Mesenchymal stem cell (in vitro differentiated cells and primary cell): ENCODE measurements around the gene SFT2D3.

ENCODE experiments used
- DNase-seq: peaks from one replicate; pipeline ENCODE4 v3.0.0-alpha.2; 2013
- H2AFZ ChIP-seq: one replicate; pipeline ENCODE4 v1.6.1; 2013; ENCODE audit warnings: low read depth, mild to moderate bottlenecking, control low read depth, inconsistent platforms, low read length, moderate library complexity
- H2AK5ac ChIP-seq: 2 replicates; pipeline ENCODE4 v1.6.1; 2013; ENCODE audit warnings: low read length, moderate library complexity, mild to moderate bottlenecking, inconsistent platforms; ENCODE audit not compliant: severe bottlenecking
- H2BK120ac ChIP-seq: one replicate; pipeline ENCODE4 v1.6.1; 2013; ENCODE audit warnings: low read depth, mild to moderate bottlenecking, inconsistent platforms, low read length, moderate library complexity
- H2BK12ac ChIP-seq, 2 experiments: one replicate each; pipeline ENCODE4 v1.6.1; 2013; ENCODE audit warnings: inconsistent platforms in 2 of 2, low read length in 2 of 2, mild to moderate bottlenecking in 2 of 2, moderate library complexity in 2 of 2, control low read depth in 1 of 2
- H2BK15ac ChIP-seq: one replicate; pipeline ENCODE4 v1.6.1; 2013; ENCODE audit warnings: mild to moderate bottlenecking, low read depth, inconsistent platforms; ENCODE audit not compliant: poor library complexity, severe bottlenecking
- H2BK5ac ChIP-seq: 2 replicates; pipeline ENCODE4 v1.6.1; 2013; ENCODE audit warnings: low read depth, mild to moderate bottlenecking, low read length, control low read depth, inconsistent platforms; ENCODE audit not compliant: poor library complexity, severe bottlenecking
- H3K14ac ChIP-seq, 2 experiments: one replicate each; pipeline ENCODE4 v1.6.1; 2013; ENCODE audit warnings: inconsistent platforms in 2 of 2, low read length in 2 of 2, control low read depth in 1 of 2, mild to moderate bottlenecking in 1 of 2, moderate library complexity in 1 of 2
- H3K18ac ChIP-seq, 2 experiments: one replicate each; pipeline ENCODE4 v1.6.1; 2013; ENCODE audit warnings: inconsistent platforms in 2 of 2, low read length in 2 of 2, control low read depth in 1 of 2, low read depth in 1 of 2, mild to moderate bottlenecking in 1 of 2
- H3K23ac ChIP-seq, 2 experiments: one replicate each; pipeline ENCODE4 v1.6.1; 2013; ENCODE audit warnings: inconsistent platforms in 2 of 2, low read length in 2 of 2, mild to moderate bottlenecking in 2 of 2, moderate library complexity in 2 of 2, control low read depth in 1 of 2
- H3K27ac ChIP-seq: 2 replicates; pipeline ENCODE4 v1.5.1; 2013; ENCODE audit warnings: mild to moderate bottlenecking, moderate library complexity, low read length, control low read depth, inconsistent platforms; ENCODE audit not compliant: poor library complexity, severe bottlenecking
- H3K27me3 ChIP-seq, 2 experiments: 2 replicates each; pipeline versions ENCODE4 v1.6.1 to v1.7.0; 2013; ENCODE audit warnings: low read length in 2 of 2, mild to moderate bottlenecking in 2 of 2, moderate library complexity in 2 of 2, control low read depth in 1 of 2, inconsistent platforms in 1 of 2; ENCODE audit not compliant: control insufficient read depth in 1 of 2, insufficient read depth in 1 of 2
- H3K36me3 ChIP-seq, 2 experiments: 2 replicates each; pipeline versions ENCODE4 v1.6.1 to v1.7.0; 2013; ENCODE audit warnings: low read length in 2 of 2, control low read depth in 1 of 2, inconsistent platforms in 1 of 2, low read depth in 1 of 2, mild to moderate bottlenecking in 1 of 2; ENCODE audit not compliant: insufficient read depth in 2 of 2, control insufficient read depth in 1 of 2
- H3K4ac ChIP-seq, 2 experiments: one replicate each; pipeline ENCODE4 v1.6.1; 2013; ENCODE audit warnings: inconsistent platforms in 2 of 2, low read length in 2 of 2, mild to moderate bottlenecking in 2 of 2, moderate library complexity in 2 of 2, control low read depth in 1 of 2, low read depth in 1 of 2
- H3K4me1 ChIP-seq: 2 replicates; pipeline ENCODE4 v1.6.1; 2013; ENCODE audit warnings: low read depth, low read length, control low read depth; ENCODE audit not compliant: control insufficient read depth, insufficient read depth
- H3K4me2 ChIP-seq: 2 replicates; pipeline ENCODE4 v1.6.1; 2013; ENCODE audit warnings: low read length, mild to moderate bottlenecking, inconsistent platforms; ENCODE audit not compliant: poor library complexity, severe bottlenecking
- H3K4me3 ChIP-seq, 2 experiments: 2 replicates each; pipeline versions ENCODE4 v1.5.1 to v1.7.0; 2013; ENCODE audit warnings: low read length in 2 of 2, mild to moderate bottlenecking in 2 of 2, control low read depth in 1 of 2, low read depth in 1 of 2; ENCODE audit not compliant: insufficient read depth in 1 of 2
- H3K79me1 ChIP-seq: replicated peaks from 2 replicates; pipeline ENCODE4 v1.6.1; 2013; ENCODE audit warnings: mild to moderate bottlenecking, control low read depth, low read length, inconsistent platforms; ENCODE audit not compliant: poor library complexity, severe bottlenecking
- H3K9ac ChIP-seq: 2 replicates; pipeline ENCODE4 v1.7.0; 2013; ENCODE audit warnings: mild to moderate bottlenecking, low read length, moderate library complexity
- H3K9me3 ChIP-seq: 2 replicates; pipeline ENCODE4 v1.7.0; 2013; ENCODE audit warnings: mild to moderate bottlenecking, low read length; ENCODE audit not compliant: control insufficient read depth
- H4K8ac ChIP-seq: one replicate; pipeline ENCODE4 v1.6.1; 2013; ENCODE audit warnings: inconsistent platforms, mild to moderate bottlenecking, low read length, moderate library complexity
- H4K91ac ChIP-seq: one replicate; pipeline ENCODE4 v1.6.1; 2013; ENCODE audit warnings: mild to moderate bottlenecking, low read length, inconsistent platforms
- WGBS: methylation state at CpG from one replicate; pipeline ENCODE4 v1.1.7; 2013; ENCODE audit warnings: mixed read lengths; 5-methylcytosine and 5-hydroxymethylcytosine counted together

The SFT2D3 gene

DNA sequence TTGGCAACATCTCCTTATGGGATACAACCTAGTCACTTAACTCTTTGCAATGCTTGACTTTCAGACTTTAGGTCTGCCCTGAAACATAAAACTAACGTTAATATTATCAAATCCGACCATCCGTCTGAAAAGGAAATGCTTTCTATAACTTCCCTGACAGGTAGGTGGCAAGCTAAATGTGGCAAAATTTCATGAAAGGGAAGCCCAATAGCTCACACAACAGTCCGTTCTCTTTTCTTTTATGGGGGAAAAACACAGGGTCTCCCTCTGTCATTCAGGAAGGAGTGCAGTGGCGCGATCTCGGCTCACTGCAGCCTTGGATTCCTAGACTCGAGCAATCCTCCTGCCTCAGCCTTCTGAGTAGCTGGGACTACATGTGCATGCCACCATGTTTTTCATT is 52.9 kb downstream of the SFT2D3 start:
- Histone ChIP-seq H3K18ac (no peak overlapping the region), H4K8ac (no peak overlapping the region), H3K27ac (no peak overlapping the region), H3K4me1 (peaks cover 2% of the 10 kb centered on the region), H3K4ac (no peak overlapping the region), H3K79me1 (peaks cover 19% of the 10 kb centered on the region), H4K91ac (no peak overlapping the region), H3K36me3 (peaks cover 3 to 46% of the 10 kb centered on the region in 2 experiments), H2BK12ac (no peak overlapping the region), H3K27me3 (no peaks in the 10 kb centered on the region), H3K14ac (no peak overlapping the region), H3K4me3 (no peak overlapping the region), H3K23ac (no peak overlapping the region), H2BK15ac (no peak overlapping the region), H3K9ac (no peak overlapping the region), H2BK120ac (no peak overlapping the region), H2AFZ (no peak overlapping the region), H3K9me3 (no peaks in the 10 kb centered on the region), H3K4me2 (no peak overlapping the region), H2AK5ac (no peak overlapping the region), H2BK5ac (no peak overlapping the region)
- DNase-seq, result no peak
- WGBS, result 98% methylated on average over 8 of the region's 8 CpGs
